ENCODE data around the gene MYO10. TPM values are rescaled to one million over a fixed set of nuclear protein-coding genes. Genes with fewer than 3 reads are reported as not detected.

MYO10 gene
- total and polyA plus RNA-seq, 4 experiments from 2014 or later = 0.05 to 0.17 TPM; not detected in 2

GRCh38 chr5:16671208-16671607 is 264.9 kb downstream of the MYO10 start:
- ChIA-PET POLR2A (ENCODE audit: partially characterized antibody) (no interaction called here), CTCF (ENCODE audit: partially characterized antibody) (no interaction called here)
- Histone ChIP-seq H3K9me3 (ENCODE audit: control insufficient read depth in 1 of 2, low read length in 2 of 2) (no peaks in the 10 kb centered on the region), H3K27ac (ENCODE audit: low read depth, low read length) (no peak overlapping the region), H3K36me3 (ENCODE audit: insufficient read depth, low read length) (no peaks in the 10 kb centered on the region), H3K27me3 (ENCODE audit: insufficient read depth, low read length) (no peaks in the 10 kb centered on the region), H3K4me3 (ENCODE audit: low read length in 2 of 2) (no peak overlapping the region), H3K4me1 (ENCODE audit: insufficient read depth, low read length) (peaks cover 14% of the 10 kb centered on the region)
- no peak overlapping the region for H3K4me3 Mint-ChIP-seq
- peaks cover 6 to 22% (median 11%) of the 10 kb centered on the region in 4 donors for H3K4me1 Mint-ChIP-seq
- H3K9me3 Mint-ChIP-seq = no peaks in the 10 kb centered on the region
- no peaks in the 10 kb centered on the region for H3K36me3 Mint-ChIP-seq
- H3K27ac Mint-ChIP-seq = no peak overlapping the region
- intact Hi-C loops (cut with micrococcal nuclease) = no loop called here
- DNase-seq = no peak
- no peaks in the 10 kb centered on the region for H3K27me3 Mint-ChIP-seq

- Histone ChIP-seq H3K4me1 (ENCODE audit: insufficient read depth, low read length) (peaks cover 14% of the 10 kb centered on the region), H3K27me3 (ENCODE audit: insufficient read depth, low read length) (no peaks in the 10 kb centered on the region), H3K36me3 (ENCODE audit: insufficient read depth, low read length) (no peaks in the 10 kb centered on the region), H3K9me3 (ENCODE audit: control insufficient read depth in 1 of 2, low read length in 2 of 2) (no peaks in the 10 kb centered on the region), H3K4me3 (ENCODE audit: low read length in 2 of 2) (no peak overlapping the region), H3K27ac (ENCODE audit: low read depth, low read length) (no peak overlapping the region)
- no peak for DNase-seq
- Mint-ChIP-seq H3K9me3 (no peaks in the 10 kb centered on the region), H3K4me3 (no peak overlapping the region), H3K4me1 (peaks cover 6 to 22% (median 10%) of the 10 kb centered on the region in 4 donors), H3K36me3 (no peaks in the 10 kb centered on the region), H3K27me3 (no peaks in the 10 kb centered on the region), H3K27ac (no peak overlapping the region)
- POLR2A ChIA-PET (ENCODE audit: partially characterized antibody) = no interaction called here
- intact Hi-C loops (cut with micrococcal nuclease) = no loop called here
- CTCF ChIA-PET (ENCODE audit: partially characterized antibody) = interaction anchor here (0.8 to 2.1 kb wide), 3 partner anchors 53 to 509 kb away, joined by 3 to 6 read pairs (median 5); partner anchors contain the start of gene RETREG1
Measured at GRCh38 chr5:16669776-16670175, 266.3 kb downstream of the MYO10 start.

GRCh38 chr5:16668631-16669030 is 267.5 kb downstream of the MYO10 start:
- H3K4me3 Mint-ChIP-seq = no peak overlapping the region
- Histone ChIP-seq H3K27ac (ENCODE audit: low read depth, low read length) (no peak overlapping the region), H3K27me3 (ENCODE audit: insufficient read depth, low read length) (no peaks in the 10 kb centered on the region), H3K36me3 (ENCODE audit: insufficient read depth, low read length) (no peaks in the 10 kb centered on the region), H3K4me3 (ENCODE audit: low read length in 2 of 2) (no peak overlapping the region), H3K4me1 (ENCODE audit: insufficient read depth, low read length) (peaks cover 10% of the 10 kb centered on the region), H3K9me3 (ENCODE audit: control insufficient read depth in 1 of 2, low read length in 2 of 2) (no peaks in the 10 kb centered on the region)
- H3K36me3 Mint-ChIP-seq = no peaks in the 10 kb centered on the region
- H3K27me3 Mint-ChIP-seq = peaks cover 0 to 3% of the 10 kb centered on the region in 2 donors
- H3K27ac Mint-ChIP-seq = no peak overlapping the region
- intact Hi-C loops (cut with micrococcal nuclease) = no loop called here
- DNase-seq = no peak
- POLR2A ChIA-PET (ENCODE audit: partially characterized antibody) = no interaction called here
- CTCF ChIA-PET (ENCODE audit: partially characterized antibody) = interaction anchor here (1.2 to 3.5 kb wide), 3 partner anchors 73 to 508 kb away, joined by 3 to 28 read pairs (median 5); no protein-coding TSS in a partner anchor
- no peaks in the 10 kb centered on the region for H3K9me3 Mint-ChIP-seq
- H3K4me1 Mint-ChIP-seq = peaks cover 3 to 18% (median 8%) of the 10 kb centered on the region in 4 donors

- H3K27ac Mint-ChIP-seq = no peak overlapping the region
- no peak overlapping the region for H3K4me3 ChIP-seq (ENCODE audit: low read length in 2 of 2)
- no peak overlapping the region for H3K27ac ChIP-seq (ENCODE audit: low read depth, low read length)
- H3K36me3 ChIP-seq (ENCODE audit: insufficient read depth, low read length) = no peaks in the 10 kb centered on the region
- H3K9me3 Mint-ChIP-seq = no peaks in the 10 kb centered on the region
- H3K36me3 Mint-ChIP-seq = no peaks in the 10 kb centered on the region
- no peak for DNase-seq
- H3K4me3 Mint-ChIP-seq = no peak overlapping the region
- peaks cover 6% of the 10 kb centered on the region for H3K4me1 ChIP-seq (ENCODE audit: insufficient read depth, low read length)
- H3K27me3 Mint-ChIP-seq = peaks cover 0 to 3% of the 10 kb centered on the region in 2 donors
- ChIA-PET CTCF (ENCODE audit: partially characterized antibody) (interaction anchor here (1.2 to 3.8 kb wide), 6 partner anchors 41 to 507 kb away, joined by 3 to 28 read pairs (median 12); no protein-coding TSS in a partner anchor), POLR2A (ENCODE audit: partially characterized antibody) (no interaction called here)
- no peaks in the 10 kb centered on the region for H3K27me3 ChIP-seq (ENCODE audit: insufficient read depth, low read length)
- H3K9me3 ChIP-seq (ENCODE audit: control insufficient read depth in 1 of 2, low read length in 2 of 2) = no peaks in the 10 kb centered on the region
- H3K4me1 Mint-ChIP-seq = peaks cover 0 to 15% (median 5%) of the 10 kb centered on the region in 4 donors
- intact Hi-C loops (cut with micrococcal nuclease) = no loop called here
Measured at GRCh38 chr5:16668194-16668593, 267.9 kb downstream of the MYO10 start.

GRCh38 chr5:16666883-16667398 is 269.1 kb downstream of the MYO10 start:
- ChIA-PET CTCF (ENCODE audit: partially characterized antibody) (interaction anchor here (0.9 to 3.8 kb wide), 13 partner anchors 9 to 210 kb away, joined by 3 to 28 read pairs (median 5); no protein-coding TSS in a partner anchor), POLR2A (ENCODE audit: partially characterized antibody) (interaction anchor here (0.8 to 1.9 kb wide), 2 partner anchors 50 to 52 kb away, joined by 3 to 9 read pairs; partner anchors contain the start of gene RETREG1)
- Histone ChIP-seq H3K27me3 (ENCODE audit: insufficient read depth, low read length) (no peaks in the 10 kb centered on the region), H3K4me1 (ENCODE audit: insufficient read depth, low read length) (no peaks in the 10 kb centered on the region), H3K36me3 (ENCODE audit: insufficient read depth, low read length) (no peaks in the 10 kb centered on the region), H3K9me3 (ENCODE audit: control insufficient read depth in 1 of 2, low read length in 2 of 2) (no peaks in the 10 kb centered on the region), H3K27ac (ENCODE audit: low read depth, low read length) (no peak overlapping the region), H3K4me3 (ENCODE audit: low read length in 2 of 2) (no peak overlapping the region)
- H3K36me3 Mint-ChIP-seq = no peaks in the 10 kb centered on the region
- H3K27me3 Mint-ChIP-seq = peaks cover 0 to 5% of the 10 kb centered on the region in 2 donors
- H3K27ac Mint-ChIP-seq = peak overlapping the region in 1 of 7 donors; percentile 43
- DNase-seq = peak in 4 of 5 donors; percentile 8 to 34 (median 22)
- H3K9me3 Mint-ChIP-seq = no peaks in the 10 kb centered on the region
- intact Hi-C loops (cut with micrococcal nuclease) = loop anchor here (1.0 kb wide), 1 partner anchor 211 kb away; no protein-coding TSS in a partner anchor
- H3K4me3 Mint-ChIP-seq = peak overlapping the region in 3 of 8 donors; percentile 8 to 75 (median 58)
- peaks cover 0 to 3% (median 0%) of the 10 kb centered on the region in 4 donors for H3K4me1 Mint-ChIP-seq

GRCh38 chr5:16666130-16666882 is 269.8 kb downstream of the MYO10 start:
- intact Hi-C loops (cut with micrococcal nuclease) = loop anchor here (1.0 kb wide), 1 partner anchor 210 kb away; no protein-coding TSS in a partner anchor
- DNase-seq = peak in 1 of 5 donors; percentile 4
- H3K4me3 ChIP-seq (ENCODE audit: low read length in 2 of 2) = no peak overlapping the region
- H3K9me3 ChIP-seq (ENCODE audit: control insufficient read depth in 1 of 2, low read length in 2 of 2) = no peaks in the 10 kb centered on the region
- peaks cover under 1 to 5% of the 10 kb centered on the region in 2 donors for H3K27me3 Mint-ChIP-seq
- no peaks in the 10 kb centered on the region for H3K9me3 Mint-ChIP-seq
- H3K4me3 Mint-ChIP-seq = peak overlapping the region in 3 of 8 donors; percentile 36 to 75 (median 58)
- POLR2A ChIA-PET (ENCODE audit: partially characterized antibody) = interaction anchor here (0.8 to 1.9 kb wide), 2 partner anchors 49 to 52 kb away, joined by 3 to 9 read pairs; partner anchors contain the start of gene RETREG1
- CTCF ChIA-PET (ENCODE audit: partially characterized antibody) = interaction anchor here (1.0 to 3.8 kb wide), 15 partner anchors 8 to 210 kb away, joined by 3 to 28 read pairs (median 4); no protein-coding TSS in a partner anchor
- peaks cover 0 to 3% (median 0%) of the 10 kb centered on the region in 4 donors for H3K4me1 Mint-ChIP-seq
- H3K36me3 Mint-ChIP-seq = no peaks in the 10 kb centered on the region
- H3K4me1 ChIP-seq (ENCODE audit: insufficient read depth, low read length) = no peaks in the 10 kb centered on the region
- no peaks in the 10 kb centered on the region for H3K36me3 ChIP-seq (ENCODE audit: insufficient read depth, low read length)
- no peak overlapping the region for H3K27ac ChIP-seq (ENCODE audit: low read depth, low read length)
- H3K27ac Mint-ChIP-seq = peak overlapping the region in 2 of 7 donors; percentile 21 to 43
- H3K27me3 ChIP-seq (ENCODE audit: insufficient read depth, low read length) = no peaks in the 10 kb centered on the region

- Histone ChIP-seq H3K9me3 (ENCODE audit: control insufficient read depth in 1 of 2, low read length in 2 of 2) (no peaks in the 10 kb centered on the region), H3K4me3 (ENCODE audit: low read length in 2 of 2) (no peak overlapping the region), H3K27ac (ENCODE audit: low read depth, low read length) (no peak overlapping the region), H3K36me3 (ENCODE audit: insufficient read depth, low read length) (no peaks in the 10 kb centered on the region), H3K27me3 (ENCODE audit: insufficient read depth, low read length) (no peaks in the 10 kb centered on the region), H3K4me1 (ENCODE audit: insufficient read depth, low read length) (no peaks in the 10 kb centered on the region)
- Mint-ChIP-seq H3K27me3 (peaks cover 3 to 5% of the 10 kb centered on the region in 2 donors), H3K9me3 (no peaks in the 10 kb centered on the region), H3K27ac (no peak overlapping the region), H3K36me3 (no peaks in the 10 kb centered on the region), H3K4me3 (no peak overlapping the region), H3K4me1 (peaks cover 0 to 3% (median 0%) of the 10 kb centered on the region in 4 donors)
- DNase-seq = no peak
- CTCF ChIA-PET (ENCODE audit: partially characterized antibody) = interaction anchor here (1.0 to 3.8 kb wide), 11 partner anchors 9 to 209 kb away, joined by 3 to 28 read pairs (median 4); no protein-coding TSS in a partner anchor
- POLR2A ChIA-PET (ENCODE audit: partially characterized antibody) = interaction anchor here (1.9 kb wide), 1 partner anchor 49 kb away, joined by 9 read pairs; the partner anchor contains the start of gene RETREG1
- intact Hi-C loops (cut with micrococcal nuclease) = no loop called here
Measured at GRCh38 chr5:16665601-16666000, 270.5 kb downstream of the MYO10 start.

Measured in CD4-positive, alpha-beta memory T cell (primary cell).